Measurements from ENCODE around the gene GLT6D1.

DNA sequence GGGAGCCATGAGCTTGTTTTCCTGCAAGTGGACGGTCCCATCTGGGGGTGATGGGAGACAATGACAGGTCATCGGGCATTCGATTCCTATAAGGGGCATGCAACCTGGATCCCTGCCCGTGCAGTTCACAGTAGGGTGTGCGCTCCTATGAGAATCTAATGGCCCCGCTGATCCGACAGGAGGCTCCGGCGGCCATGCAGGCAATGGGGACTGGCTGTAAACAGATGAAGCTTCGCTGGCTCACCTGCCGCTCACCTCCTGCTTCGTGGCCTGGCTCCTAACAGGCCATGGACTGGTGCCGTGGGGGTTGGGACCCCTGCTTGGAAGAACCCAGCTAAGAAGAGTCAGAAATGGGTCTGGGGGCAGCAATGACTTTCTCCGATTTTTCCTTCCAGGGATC is 56.8 kb downstream of the GLT6D1 start:
- no peak for TF ChIP-seq POLR2A (IDR thresholded peaks at IDR 0.05)
- TF ChIP-seq, protein P1, sequence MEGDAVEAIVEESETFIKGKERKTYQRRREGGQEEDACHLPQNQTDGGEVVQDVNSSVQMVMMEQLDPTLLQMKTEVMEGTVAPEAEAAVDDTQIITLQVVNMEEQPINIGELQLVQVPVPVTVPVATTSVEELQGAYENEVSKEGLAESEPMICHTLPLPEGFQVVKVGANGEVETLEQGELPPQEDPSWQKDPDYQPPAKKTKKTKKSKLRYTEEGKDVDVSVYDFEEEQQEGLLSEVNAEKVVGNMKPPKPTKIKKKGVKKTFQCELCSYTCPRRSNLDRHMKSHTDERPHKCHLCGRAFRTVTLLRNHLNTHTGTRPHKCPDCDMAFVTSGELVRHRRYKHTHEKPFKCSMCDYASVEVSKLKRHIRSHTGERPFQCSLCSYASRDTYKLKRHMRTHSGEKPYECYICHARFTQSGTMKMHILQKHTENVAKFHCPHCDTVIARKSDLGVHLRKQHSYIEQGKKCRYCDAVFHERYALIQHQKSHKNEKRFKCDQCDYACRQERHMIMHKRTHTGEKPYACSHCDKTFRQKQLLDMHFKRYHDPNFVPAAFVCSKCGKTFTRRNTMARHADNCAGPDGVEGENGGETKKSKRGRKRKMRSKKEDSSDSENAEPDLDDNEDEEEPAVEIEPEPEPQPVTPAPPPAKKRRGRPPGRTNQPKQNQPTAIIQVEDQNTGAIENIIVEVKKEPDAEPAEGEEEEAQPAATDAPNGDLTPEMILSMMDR (IDR thresholded peaks at IDR 0.05) = no peak

Data from testis (tissue), 2 donors.